Esophagus squamous epithelium (tissue), 5 donors: ENCODE results near the gene SLC23A3. TPM values are rescaled to one million over a fixed set of nuclear protein-coding genes. Genes with fewer than 3 reads are reported as not detected.

Source experiments
- DNase-seq: peaks from one replicate; lab custom pipeline; 2025; lab: John Stamatoyannopoulos, UW
- H3K27ac ChIP-seq, 4 donors: fragments of 200-600 bp; sonication (generic); one replicate each; pipeline ENCODE4 v1.5.1; 2016 to 2019; ENCODE audit warnings: mild to moderate bottlenecking in 1 of 4
- H3K27me3 ChIP-seq, 4 donors: fragments of 200-600 bp; sonication (generic); 1 replicate in 3 of 4; 2 replicates in 1 of 4; pipeline versions ENCODE4 v1.5.1 to v1.6.0; 2017 to 2021; ENCODE audit warnings: antibody characterized with exemption in 1 of 4
- H3K36me3 ChIP-seq, 3 donors: fragments of 200-600 bp; sonication (generic); one replicate each; pipeline ENCODE4 v1.5.1; 2016 to 2019
- H3K4me1 ChIP-seq, 3 donors: fragments of 200-600 bp; sonication (generic); one replicate each; pipeline ENCODE4 v1.5.1; 2017 to 2019
- H3K4me3 ChIP-seq, 4 donors: fragments of 200-600 bp; sonication (generic); 1 replicate in 3 of 4; 2 replicates in 1 of 4; pipeline ENCODE4 v1.5.1; 2016 to 2019; ENCODE audit warnings: mild to moderate bottlenecking in 2 of 4, moderate library complexity in 1 of 4
- H3K9me3 ChIP-seq, 3 donors: fragments of 200-600 bp; sonication (generic); one replicate each; pipeline ENCODE4 v1.5.1; 2016 to 2019
- CTCF ChIP-seq, 6 experiments: fragments of 450-650 bp in 4 of 6; fragments of 200-600 bp in 2 of 6; sonication (generic) in 2 of 6; IDR thresholded peaks; one replicate each; pipeline ENCODE4 v1.5.1; 2016 to 2019; ENCODE audit warnings: antibody characterized with exemption in 6 of 6, mild to moderate bottlenecking in 4 of 6, moderate library complexity in 4 of 6
- POLR2A ChIP-seq, 4 donors: fragments of 450-650 bp; IDR thresholded peaks; one replicate each; pipeline ENCODE4 v1.6.1; 2017; ENCODE audit warnings: antibody characterized with exemption in 4 of 4, mild to moderate bottlenecking in 4 of 4, moderate library complexity in 3 of 4
- WGBS, 2 donors: methylation state at CpG; one replicate each; pipeline ENCODE4 v1.1.5; 2018; 5-methylcytosine and 5-hydroxymethylcytosine counted together
- intact Hi-C: fragments of 100-400 bp; cut with DNase I; formaldehyde crosslinking; loops from one replicate; pipeline ENCODE4 v1.15.0; 2022
- total RNA-seq, 4 donors: library from RNA; depleted of rRNA; stranded (reverse); fragments of >200 nt; gene quantifications; one replicate each; pipeline ENCODE4 v1.1.0, GENCODE V29; 2016
- donor health status: DM: yes; HTN: yes; CAD: no.

Gene SLC23A3
- total RNA-seq, 4 donors from 2014 or later: 0.82 to 1.7 (median 1.3) TPM

GRCh38 chr2:219177552-219178376 lies 7.9 kb upstream of the SLC23A3 start, which contains the start of gene RETREG2:
TSS of gene RETREG2 (plus strand) at chr2:219178275. CDS start at chr2:219178353, 78 bp downstream.
- WGBS, 2 donors: 1% methylated on average over 16 of the region's 67 CpGs
- Histone ChIP-seq H3K4me3 (peak within 1 kb of the TSS; percentile 84 to 100 (median 92)), H3K36me3 (peaks cover 30 to 62% (median 48%) of the 10 kb centered on the region in 3 donors), H3K27ac (peak within 1 kb of the TSS; percentile 98 to 100 (median 98)), H3K27me3 (no peaks in the 10 kb centered on the region), H3K9me3 (no peaks in the 10 kb centered on the region), H3K4me1 (peaks cover 10 to 57% (median 30%) of the 10 kb centered on the region in 3 donors)
- peak; percentile 63 for DNase-seq
- peak in 4 of 6 experiments; percentile 34 to 48 (median 40) for TF ChIP-seq CTCF (IDR thresholded peaks at IDR 0.05)
- peak in 2 of 4 donors; percentile 96 to 99 for TF ChIP-seq POLR2A (IDR thresholded peaks at IDR 0.05)
- intact Hi-C loops: no loop called here

- H3K27me3 ChIP-seq: no peaks in the 10 kb centered on the region
- 0% methylated on average over 7 to 8 of the region's 69 CpGs for WGBS, 2 donors
- peak in 2 of 6 experiments; percentile 4 to 25 for TF ChIP-seq CTCF (IDR thresholded peaks at IDR 0.05)
- TF ChIP-seq POLR2A (IDR thresholded peaks at IDR 0.05): peak in 3 of 4 donors; percentile 91 to 99 (median 96)
- H3K27ac ChIP-seq: peak within 1 kb of the TSS; percentile 98 to 100 (median 98)
- H3K36me3 ChIP-seq: peaks cover 25 to 62% (median 43%) of the 10 kb centered on the region in 3 donors
- DNase-seq: peak; percentile 48
- H3K4me1 ChIP-seq: peaks cover 10 to 61% (median 30%) of the 10 kb centered on the region in 3 donors
- H3K9me3 ChIP-seq: no peaks in the 10 kb centered on the region
- intact Hi-C loops: no loop called here
- peak within 1 kb of the TSS; percentile 84 to 100 (median 92) for H3K4me3 ChIP-seq
Measured at GRCh38 chr2:219176818-219177551, 7.2 kb upstream of the SLC23A3 start, which contains the start of gene CNPPD1. TSS of gene CNPPD1 (minus strand) at chr2:219176925. CDS start at chr2:219176828, 97 bp downstream.

GRCh38 chr2:219175928-219176817 lies 6.3 kb upstream of the SLC23A3 start:
- Histone ChIP-seq H3K9me3 (no peaks in the 10 kb centered on the region), H3K27ac (peak overlapping the region; percentile 98 to 100 (median 98)), H3K4me3 (peak overlapping the region; percentile 84 to 100 (median 92)), H3K27me3 (no peaks in the 10 kb centered on the region), H3K36me3 (peaks cover 17 to 61% (median 35%) of the 10 kb centered on the region in 3 donors), H3K4me1 (peaks cover 10 to 70% (median 35%) of the 10 kb centered on the region in 3 donors)
- no peak for DNase-seq
- intact Hi-C loops: no loop called here
- 14 to 21% methylated on average over 2 to 6 of the region's 45 CpGs for WGBS, 2 donors
- TF ChIP-seq CTCF (IDR thresholded peaks at IDR 0.05) (peak in 2 of 6 experiments; percentile 5 to 15), POLR2A (IDR thresholded peaks at IDR 0.05) (no peak)

GRCh38 chr2:219175486-219175885 lies 5.7 kb upstream of the SLC23A3 start:
- H3K27me3 ChIP-seq: no peaks in the 10 kb centered on the region
- peaks cover 11 to 54% (median 28%) of the 10 kb centered on the region in 3 donors for H3K36me3 ChIP-seq
- DNase-seq: no peak
- H3K9me3 ChIP-seq: no peaks in the 10 kb centered on the region
- intact Hi-C loops: no loop called here
- H3K4me1 ChIP-seq: peaks cover 10 to 72% (median 40%) of the 10 kb centered on the region in 3 donors
- H3K4me3 ChIP-seq: peak overlapping the region in 3 of 4 donors; percentile 86 to 100 (median 99)
- no peak for TF ChIP-seq CTCF (IDR thresholded peaks at IDR 0.05)
- TF ChIP-seq POLR2A (IDR thresholded peaks at IDR 0.05): no peak
- 76 to 84% methylated on average over 7 of the region's 7 CpGs for WGBS, 2 donors
- peak overlapping the region; percentile 98 to 100 (median 98) for H3K27ac ChIP-seq
